T-helper 1 cell (primary cell): Measurements from ENCODE around the gene TARBP2.
"Not testable (repeated sequence)": the region's sequence is repeated elsewhere in the genome, so short reads cannot be mapped to it uniquely, and the experiment has no call there.

Experiments used
- DNase-seq, 5 donors: peaks; one replicate each; pipeline ENCODE4 v3.0.0-alpha.2; 2012 to 2020

Gene TARBP2

DNA sequence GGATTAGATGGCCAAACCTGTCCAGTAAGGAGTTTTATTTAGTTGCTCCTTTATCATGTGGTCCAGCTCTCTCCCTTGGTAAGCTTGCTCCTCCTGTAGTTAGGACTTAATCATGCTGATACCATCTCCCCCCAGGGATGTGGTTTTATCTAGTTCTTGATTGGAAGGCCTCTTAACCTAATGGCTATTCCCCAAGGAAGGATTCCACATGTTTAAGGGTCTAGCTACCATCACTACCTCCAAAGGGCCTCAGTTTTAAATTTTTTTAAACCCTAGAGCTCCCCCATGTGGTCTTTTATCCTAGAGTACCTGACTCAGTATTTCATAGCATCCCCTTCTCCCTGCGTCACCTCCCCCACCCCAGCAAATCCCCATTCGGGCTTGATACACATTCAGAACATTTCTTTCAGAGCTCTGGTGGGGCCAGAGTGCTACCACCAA is 24.3 kb upstream of the TARBP2 start:
- no peak for DNase-seq

DNA sequence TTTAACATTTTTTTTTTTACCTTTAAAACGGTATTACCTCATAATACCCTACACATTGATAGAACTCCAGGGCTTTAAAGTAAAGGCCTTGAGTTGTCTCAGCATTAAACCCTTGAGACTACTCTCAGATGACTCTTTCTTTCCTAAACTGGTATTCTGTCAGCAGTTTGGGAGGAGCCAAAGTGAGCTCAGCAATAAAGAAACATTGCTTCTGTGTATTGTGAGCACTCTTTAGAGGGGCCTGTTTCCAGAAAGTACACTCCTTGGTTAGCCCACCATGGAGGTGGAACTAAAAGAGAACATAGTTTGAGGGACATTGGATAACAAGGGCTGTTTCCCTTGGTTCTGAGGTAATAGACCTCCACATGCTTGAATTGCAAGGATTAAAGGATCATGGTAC is 22.2 kb upstream of the TARBP2 start:
- no peak for DNase-seq

- no peak for DNase-seq
Measured at GRCh38 chr12:53479331-53479730, 21.8 kb upstream of the TARBP2 start.

GRCh38 chr12:53480491-53481442 is 20.3 kb upstream of the TARBP2 start:
- no peak for DNase-seq

DNA sequence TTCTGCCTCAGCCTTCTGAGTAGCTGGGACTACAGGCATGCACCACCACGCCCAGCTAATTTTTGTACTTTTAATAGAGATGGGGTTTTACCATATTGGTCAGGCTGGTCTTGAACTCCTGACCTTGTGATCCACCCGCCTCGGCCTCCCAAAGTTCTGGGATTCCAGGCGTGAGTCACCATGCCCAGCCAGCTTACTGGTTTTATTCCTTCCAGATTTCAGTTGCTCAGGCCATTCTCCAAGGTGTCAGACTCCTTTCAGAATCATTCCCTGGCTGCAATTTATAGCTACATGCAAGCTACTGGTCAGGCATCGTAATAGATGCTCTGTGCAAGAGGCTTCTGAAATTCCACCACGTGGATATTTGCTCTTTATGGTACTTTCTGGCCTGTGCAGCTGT is 19.6 kb upstream of the TARBP2 start:
- DNase-seq = not testable (repeated sequence)

- no peak for DNase-seq
Measured at GRCh38 chr12:53481939-53482586, 19.0 kb upstream of the TARBP2 start.

DNA sequence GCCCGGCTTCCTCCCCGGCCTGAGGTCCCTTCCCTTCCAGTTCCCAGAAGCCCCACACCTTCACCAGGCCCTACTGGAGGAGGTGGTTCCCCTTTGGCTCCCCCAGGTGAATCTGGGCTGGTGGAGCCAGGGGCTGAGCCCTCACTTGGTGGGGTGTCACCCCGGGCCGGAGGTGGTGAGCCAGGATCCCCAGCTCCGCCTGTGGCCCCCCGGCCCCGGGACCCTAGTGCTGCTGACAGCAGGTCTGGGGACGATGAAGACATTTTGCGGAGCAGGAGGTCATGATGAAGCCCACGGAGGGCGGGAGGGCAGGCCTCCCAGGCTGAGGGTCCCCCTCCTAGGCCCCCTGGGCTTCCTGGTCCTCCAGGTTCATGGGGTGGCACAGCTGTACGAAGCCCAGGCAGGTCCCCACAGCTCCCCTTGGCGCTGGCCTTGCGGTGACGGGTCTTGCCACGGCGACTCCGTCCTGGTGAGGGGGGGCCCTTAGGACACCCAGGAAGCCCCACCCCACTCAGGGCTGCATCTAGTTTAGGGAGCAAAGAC is 18.4 kb upstream of the TARBP2 start:
- no peak for DNase-seq

DNA sequence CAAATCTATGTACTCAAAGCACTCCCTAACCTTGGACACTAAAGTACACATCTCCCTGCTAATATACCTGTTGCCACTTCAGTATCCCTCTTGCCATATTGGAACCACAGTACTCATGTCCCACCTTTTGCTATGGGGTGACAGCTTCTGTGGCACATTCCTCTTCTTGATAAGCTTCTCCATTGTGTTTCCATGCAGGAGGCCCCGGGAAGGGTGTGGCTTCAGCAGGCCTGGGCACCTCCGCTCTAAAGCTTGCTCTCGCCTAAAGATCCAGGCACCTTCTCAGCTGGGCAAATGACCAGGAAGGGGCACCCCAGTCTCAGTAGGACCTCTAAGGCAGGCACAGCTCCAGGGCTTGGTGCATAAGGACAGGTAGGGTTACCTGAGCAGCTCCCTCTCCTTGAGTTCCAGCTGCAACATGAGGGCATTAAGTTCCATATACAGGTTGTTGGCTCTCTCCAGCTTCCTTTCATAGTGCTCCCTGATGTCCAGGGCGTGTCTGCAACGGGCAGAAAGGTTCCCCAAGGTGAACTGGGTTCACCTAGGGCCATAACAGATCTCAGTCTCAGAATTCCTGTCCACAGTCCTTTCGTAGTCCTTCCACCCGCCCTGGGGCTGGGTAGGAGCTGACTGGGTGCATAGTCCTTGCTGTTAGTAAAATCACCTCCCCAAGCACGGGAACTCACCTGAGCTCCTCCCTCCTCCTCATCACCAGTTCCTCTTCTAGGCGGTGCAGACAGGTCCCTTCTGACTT is 17.7 kb upstream of the TARBP2 start:
- DNase-seq = no peak

GRCh38 chr12:53483979-53484377 is 17.1 kb upstream of the TARBP2 start:
- DNase-seq = no peak

- no peak for DNase-seq
Measured at GRCh38 chr12:53484686-53485575, 16.2 kb upstream of the TARBP2 start.

DNA sequence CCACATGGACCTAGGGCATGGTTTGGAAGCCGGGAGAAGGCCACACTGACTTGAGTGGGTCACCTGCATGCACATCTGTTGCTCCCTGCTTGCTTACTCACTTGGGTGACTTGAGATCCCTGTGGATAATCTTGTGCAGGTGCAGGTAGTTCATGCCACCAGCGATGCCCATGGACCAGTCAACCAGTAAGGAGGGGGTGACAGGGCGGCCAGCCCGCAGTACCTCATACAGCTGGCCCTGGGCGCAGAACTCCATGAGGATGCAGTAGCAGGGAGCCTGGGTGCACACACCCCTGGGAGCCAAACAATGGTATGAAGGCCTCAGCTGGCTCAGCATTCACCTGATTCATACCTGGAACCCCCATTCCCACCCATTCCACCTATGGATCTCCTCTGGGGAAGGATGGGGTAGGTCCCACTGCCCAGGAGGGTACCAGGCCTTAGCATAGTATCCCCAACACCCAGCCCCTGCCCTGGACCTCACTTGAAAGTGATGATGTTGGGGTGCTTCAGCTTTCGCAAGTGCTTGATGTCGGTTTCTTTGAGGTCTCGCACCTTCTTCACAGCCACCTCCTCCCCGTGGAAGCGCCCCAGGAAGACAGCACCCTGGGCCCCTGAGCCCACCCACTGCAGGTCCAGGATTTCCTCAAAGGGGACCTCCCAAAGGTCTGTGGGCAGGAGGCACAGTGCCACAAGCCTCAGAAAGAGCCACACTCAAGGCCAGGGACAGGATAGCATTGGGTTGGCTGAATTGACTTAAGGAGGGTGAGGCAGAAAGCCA is 14.9 kb upstream of the TARBP2 start:
- DNase-seq = no peak

GRCh38 chr12:53486736-53487487 is 14.2 kb upstream of the TARBP2 start:
- no peak for DNase-seq

- no peak for DNase-seq
Measured at GRCh38 chr12:53489242-53489864, 11.7 kb upstream of the TARBP2 start.

GRCh38 chr12:53492188-53492587 is 8.9 kb upstream of the TARBP2 start:
- no peak for DNase-seq

GRCh38 chr12:53492830-53493609 is 8.1 kb upstream of the TARBP2 start:
- peak; percentile 79 to 87 (median 83) for DNase-seq

DNA sequence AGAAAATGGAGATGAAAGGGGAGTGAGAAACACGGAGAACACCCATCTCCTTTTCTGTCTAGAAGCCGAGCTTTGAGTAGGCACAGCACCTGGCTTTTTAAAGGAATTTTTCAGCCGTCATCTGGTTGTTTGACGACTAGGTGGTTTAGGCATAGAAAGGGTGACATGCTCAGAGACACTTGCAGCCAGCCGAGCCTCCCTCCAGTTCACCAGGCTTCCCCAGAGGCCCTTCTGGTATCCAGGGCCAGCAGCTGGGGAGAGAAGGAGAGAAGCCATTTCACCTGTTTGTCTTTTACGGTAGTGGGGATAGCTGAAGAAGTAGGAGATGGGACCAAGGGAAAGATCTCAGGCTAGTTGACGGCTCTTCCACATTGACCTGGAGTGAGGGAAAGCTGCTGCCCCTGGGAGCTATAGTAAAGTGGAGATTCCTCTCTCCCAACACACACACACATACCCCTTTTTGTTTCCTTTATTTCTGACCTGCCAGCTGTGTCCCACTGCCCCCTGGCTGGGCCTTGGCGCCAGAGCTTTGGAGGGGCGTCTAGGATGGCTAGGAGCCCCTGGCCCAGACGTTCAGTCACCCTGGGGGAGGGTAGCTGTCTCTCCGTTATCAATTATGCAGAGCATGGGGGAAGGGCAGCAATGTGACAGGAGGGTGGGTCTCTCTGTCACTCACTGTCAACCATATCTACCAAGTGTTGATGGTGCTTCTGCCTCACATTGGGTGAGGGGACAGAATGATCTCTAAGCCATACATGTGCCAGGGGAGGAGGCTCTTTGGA is 7.3 kb upstream of the TARBP2 start:
- no peak for DNase-seq

- no peak for DNase-seq
Measured at GRCh38 chr12:53495903-53496751, 5.0 kb upstream of the TARBP2 start.
